ENCODE data around the gene ZNF597. TPM values are rescaled to one million over a fixed set of nuclear protein-coding genes. Genes with fewer than 3 reads are reported as not detected.

ZNF597 gene
- total RNA-seq, 1 experiment from 2014 or later, result 2.7 TPM

DNA sequence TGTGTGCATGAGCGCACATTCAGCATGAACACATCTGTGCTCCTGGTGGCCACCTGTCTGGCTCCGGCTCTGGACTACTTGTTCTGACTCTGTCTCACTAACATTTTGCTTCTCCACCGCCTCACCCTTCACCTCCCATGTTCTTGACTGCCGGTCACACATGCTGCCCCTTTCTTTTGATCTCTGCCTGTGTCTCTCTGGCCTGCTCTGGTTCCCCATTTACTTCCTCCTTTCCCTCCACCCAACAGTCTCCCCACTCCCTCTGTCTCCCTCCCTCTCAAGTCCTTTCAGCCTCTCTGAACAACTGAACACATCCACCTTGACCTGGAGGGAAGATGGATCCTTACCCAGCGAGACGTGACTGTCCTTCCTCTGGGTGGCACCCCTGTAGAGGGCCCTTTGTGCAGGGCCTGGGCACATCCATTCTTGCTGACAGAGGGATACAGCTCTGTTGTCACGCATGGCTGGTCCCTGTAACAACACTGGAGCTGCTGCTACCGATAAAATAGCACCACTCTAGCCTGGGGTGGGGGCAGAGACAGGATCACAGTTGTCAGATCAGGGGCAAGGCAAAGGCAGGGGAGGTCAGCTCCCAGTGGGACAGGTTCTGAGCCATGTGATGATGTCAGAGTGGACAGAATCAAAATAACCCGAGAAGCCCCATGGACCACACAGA is 53.5 kb downstream of the ZNF597 start:
- H3K27ac ChIP-seq (ENCODE audit: low read length), result no peak overlapping the region
- H3K9me3 ChIP-seq (ENCODE audit: control insufficient read depth, insufficient read depth, low read depth, low read length), result peaks cover 46% of the 10 kb centered on the region
- H3K4me1 ChIP-seq (ENCODE audit: control insufficient read depth, insufficient read depth, low read length), result no peaks in the 10 kb centered on the region
- TF ChIP-seq, protein P1, sequence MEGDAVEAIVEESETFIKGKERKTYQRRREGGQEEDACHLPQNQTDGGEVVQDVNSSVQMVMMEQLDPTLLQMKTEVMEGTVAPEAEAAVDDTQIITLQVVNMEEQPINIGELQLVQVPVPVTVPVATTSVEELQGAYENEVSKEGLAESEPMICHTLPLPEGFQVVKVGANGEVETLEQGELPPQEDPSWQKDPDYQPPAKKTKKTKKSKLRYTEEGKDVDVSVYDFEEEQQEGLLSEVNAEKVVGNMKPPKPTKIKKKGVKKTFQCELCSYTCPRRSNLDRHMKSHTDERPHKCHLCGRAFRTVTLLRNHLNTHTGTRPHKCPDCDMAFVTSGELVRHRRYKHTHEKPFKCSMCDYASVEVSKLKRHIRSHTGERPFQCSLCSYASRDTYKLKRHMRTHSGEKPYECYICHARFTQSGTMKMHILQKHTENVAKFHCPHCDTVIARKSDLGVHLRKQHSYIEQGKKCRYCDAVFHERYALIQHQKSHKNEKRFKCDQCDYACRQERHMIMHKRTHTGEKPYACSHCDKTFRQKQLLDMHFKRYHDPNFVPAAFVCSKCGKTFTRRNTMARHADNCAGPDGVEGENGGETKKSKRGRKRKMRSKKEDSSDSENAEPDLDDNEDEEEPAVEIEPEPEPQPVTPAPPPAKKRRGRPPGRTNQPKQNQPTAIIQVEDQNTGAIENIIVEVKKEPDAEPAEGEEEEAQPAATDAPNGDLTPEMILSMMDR (IDR thresholded peaks at IDR 0.05), result no peak
- no peak for TF ChIP-seq TCF7L2 (IDR thresholded peaks at IDR 0.05; ENCODE audit: low read depth, low read length)
- TF ChIP-seq, protein P2, sequence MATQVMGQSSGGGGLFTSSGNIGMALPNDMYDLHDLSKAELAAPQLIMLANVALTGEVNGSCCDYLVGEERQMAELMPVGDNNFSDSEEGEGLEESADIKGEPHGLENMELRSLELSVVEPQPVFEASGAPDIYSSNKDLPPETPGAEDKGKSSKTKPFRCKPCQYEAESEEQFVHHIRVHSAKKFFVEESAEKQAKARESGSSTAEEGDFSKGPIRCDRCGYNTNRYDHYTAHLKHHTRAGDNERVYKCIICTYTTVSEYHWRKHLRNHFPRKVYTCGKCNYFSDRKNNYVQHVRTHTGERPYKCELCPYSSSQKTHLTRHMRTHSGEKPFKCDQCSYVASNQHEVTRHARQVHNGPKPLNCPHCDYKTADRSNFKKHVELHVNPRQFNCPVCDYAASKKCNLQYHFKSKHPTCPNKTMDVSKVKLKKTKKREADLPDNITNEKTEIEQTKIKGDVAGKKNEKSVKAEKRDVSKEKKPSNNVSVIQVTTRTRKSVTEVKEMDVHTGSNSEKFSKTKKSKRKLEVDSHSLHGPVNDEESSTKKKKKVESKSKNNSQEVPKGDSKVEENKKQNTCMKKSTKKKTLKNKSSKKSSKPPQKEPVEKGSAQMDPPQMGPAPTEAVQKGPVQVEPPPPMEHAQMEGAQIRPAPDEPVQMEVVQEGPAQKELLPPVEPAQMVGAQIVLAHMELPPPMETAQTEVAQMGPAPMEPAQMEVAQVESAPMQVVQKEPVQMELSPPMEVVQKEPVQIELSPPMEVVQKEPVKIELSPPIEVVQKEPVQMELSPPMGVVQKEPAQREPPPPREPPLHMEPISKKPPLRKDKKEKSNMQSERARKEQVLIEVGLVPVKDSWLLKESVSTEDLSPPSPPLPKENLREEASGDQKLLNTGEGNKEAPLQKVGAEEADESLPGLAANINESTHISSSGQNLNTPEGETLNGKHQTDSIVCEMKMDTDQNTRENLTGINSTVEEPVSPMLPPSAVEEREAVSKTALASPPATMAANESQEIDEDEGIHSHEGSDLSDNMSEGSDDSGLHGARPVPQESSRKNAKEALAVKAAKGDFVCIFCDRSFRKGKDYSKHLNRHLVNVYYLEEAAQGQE (IDR thresholded peaks at IDR 0.05; ENCODE audit: insufficient read depth in 1 of 2, low read depth in 2 of 2, low read length in 1 of 2), result no peak
- no peak for TF ChIP-seq POLR2AphosphoS5 (IDR thresholded peaks at IDR 0.05; ENCODE audit: low read depth, low read length)
- TF ChIP-seq SIN3A (IDR thresholded peaks at IDR 0.05; ENCODE audit: borderline replicate concordance, insufficient read depth, low read depth, low read length), result no peak
- in situ Hi-C loops (cut with HindIII; ENCODE audit: low pct_unique_long_range_greater_than_20kb, low sequenced_read_pairs) (no loop called here), intact Hi-C loops (cut with micrococcal nuclease; ENCODE audit: unreplicated experiment) (no loop called here)
- BruUV-seq (replicated peaks), result no TSS peak
- no peak overlapping the region for H3K4me3 ChIP-seq (ENCODE audit: low read depth in 2 of 2, low read length in 2 of 2)
- CTCF ChIA-PET, result no interaction called here
- H3K27me3 ChIP-seq (ENCODE audit: control insufficient read depth, insufficient read depth, low read length), result no peaks in the 10 kb centered on the region
- no peaks in the 10 kb centered on the region for H3K36me3 ChIP-seq (ENCODE audit: control insufficient read depth, insufficient read depth, low read length)
- POLR2A ChIA-PET, result no interaction called here
- DNase-seq (ENCODE audit: low read depth, low spot score) (no peak), ATAC-seq (no peak)

DNA sequence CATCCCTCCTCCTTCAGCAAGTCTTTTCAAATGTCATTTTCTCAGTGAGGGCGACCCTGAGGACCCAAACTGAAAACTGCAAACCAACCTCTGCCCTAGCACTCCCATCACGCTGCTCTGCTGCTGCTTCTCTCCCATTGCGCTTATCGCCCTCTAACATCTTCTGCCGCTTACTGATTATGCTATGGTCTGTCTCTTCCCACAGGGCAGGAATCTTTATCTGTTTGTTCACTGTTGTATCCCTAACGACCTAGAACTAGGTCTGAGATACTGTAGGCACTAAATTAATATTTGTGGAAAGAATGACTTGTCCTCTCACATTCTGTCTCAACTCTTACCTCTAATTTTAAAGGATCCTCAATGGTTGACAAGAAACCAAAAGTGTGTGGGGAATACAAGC is 55.0 kb downstream of the ZNF597 start:
- Histone ChIP-seq H3K4me1 (ENCODE audit: control insufficient read depth, insufficient read depth, low read length) (no peaks in the 10 kb centered on the region), H3K27ac (ENCODE audit: low read length) (no peak overlapping the region), H3K27me3 (ENCODE audit: control insufficient read depth, insufficient read depth, low read length) (no peaks in the 10 kb centered on the region), H3K4me3 (ENCODE audit: low read depth in 2 of 2, low read length in 2 of 2) (no peak overlapping the region), H3K9me3 (ENCODE audit: control insufficient read depth, insufficient read depth, low read depth, low read length) (peaks cover 55% of the 10 kb centered on the region), H3K36me3 (ENCODE audit: control insufficient read depth, insufficient read depth, low read length) (peaks cover 11% of the 10 kb centered on the region; the same call in 1 of the 2 replicates)
- DNase-seq (ENCODE audit: low read depth, low spot score), result no peak
- BruUV-seq (replicated peaks), result no TSS peak
- ChIA-PET POLR2A (no interaction called here), CTCF (no interaction called here)
- no peak for ATAC-seq
- intact Hi-C loops (cut with micrococcal nuclease; ENCODE audit: unreplicated experiment), result no loop called here
- TF ChIP-seq, protein P1 (IDR thresholded peaks at IDR 0.05), result no peak
- TF ChIP-seq, protein P2 (IDR thresholded peaks at IDR 0.05; ENCODE audit: insufficient read depth in 1 of 2, low read depth in 2 of 2, low read length in 1 of 2), result no peak
- TF ChIP-seq TCF7L2 (IDR thresholded peaks at IDR 0.05; ENCODE audit: low read depth, low read length) (no peak), SIN3A (IDR thresholded peaks at IDR 0.05; ENCODE audit: borderline replicate concordance, insufficient read depth, low read depth, low read length) (no peak), POLR2AphosphoS5 (IDR thresholded peaks at IDR 0.05; ENCODE audit: low read depth, low read length) (no peak)
- in situ Hi-C loops (cut with HindIII; ENCODE audit: low pct_unique_long_range_greater_than_20kb, low sequenced_read_pairs), result no loop called here

All from Panc1 (cell line).